Large intestine (tissue), 12 donors: Measurements from ENCODE around the gene TRAPPC4. TPM values are rescaled to one million over a fixed set of nuclear protein-coding genes. Genes with fewer than 3 reads are reported as not detected.
"Not testable (repeated sequence)": the region's sequence is repeated elsewhere in the genome, so short reads cannot be mapped to it uniquely, and the experiment has no call there.

ENCODE experiments used
- DNase-seq, 2 donors: peaks; one replicate each; pipeline versions ENCODE4 v3.0.0 to v3.0.0-alpha.2; 2013
- H3K27ac ChIP-seq: one replicate; pipeline ENCODE4 v1.5.1; 2013; ENCODE audit warnings: low read length
- H3K27me3 ChIP-seq: 2 replicates; pipeline ENCODE4 v1.6.1; 2013; ENCODE audit warnings: low read length; ENCODE audit not compliant: control insufficient read depth, insufficient read depth
- H3K36me3 ChIP-seq: 2 replicates; pipeline ENCODE4 v1.6.1; 2013; ENCODE audit warnings: low read length; ENCODE audit not compliant: control insufficient read depth, insufficient read depth
- H3K4me1 ChIP-seq: one replicate; pipeline ENCODE4 v1.6.1; 2013; ENCODE audit warnings: low read length; ENCODE audit not compliant: control insufficient read depth, insufficient read depth
- H3K4me3 ChIP-seq: one replicate; pipeline ENCODE4 v1.5.1; 2013; ENCODE audit warnings: low read length
- H3K9me3 ChIP-seq: one replicate; pipeline ENCODE4 v1.6.1; 2013; ENCODE audit warnings: mild to moderate bottlenecking, low read depth, low read length, moderate library complexity; ENCODE audit not compliant: control insufficient read depth
- WGBS: methylation state at CpG from one replicate; pipeline ENCODE4 v1.1.5; 2013; ENCODE audit warnings: low lambda C conversion rate; ENCODE audit not compliant: insufficient coverage; 5-methylcytosine and 5-hydroxymethylcytosine counted together
- long read RNA-seq, 11 donors: transcript quantifications; one replicate each; lab custom pipeline, GENCODE V29; 2026
- polyA plus RNA-seq: library from polyadenylated mRNA; unstranded; fragments of 120-200 nt; gene quantifications from one replicate; pipeline ENCODE4 v1.2.1, GENCODE V29; 2013

The TRAPPC4 gene, protein sequence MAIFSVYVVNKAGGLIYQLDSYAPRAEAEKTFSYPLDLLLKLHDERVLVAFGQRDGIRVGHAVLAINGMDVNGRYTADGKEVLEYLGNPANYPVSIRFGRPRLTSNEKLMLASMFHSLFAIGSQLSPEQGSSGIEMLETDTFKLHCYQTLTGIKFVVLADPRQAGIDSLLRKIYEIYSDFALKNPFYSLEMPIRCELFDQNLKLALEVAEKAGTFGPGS
- 87.9 TPM for polyA plus RNA-seq
- long read RNA-seq, donor 1, transcript TRAPPC4-214 (5 exons, 1,759 nt): major isoform, 25 of 33 reads
- long read RNA-seq, donor 1, partial matches to known transcripts: 0 of 33 reads
- long read RNA-seq, donor 1, other reads (novel, unspliced or antisense): 0 of 33 reads
- long read RNA-seq, donor 2, transcript TRAPPC4-204 (2 exons, 1,924 nt): minor isoform, 5 of 68 reads
- long read RNA-seq, donor 2, transcript TRAPPC4-214 (5 exons, 1,759 nt): major isoform, 52 of 68 reads
- long read RNA-seq, donor 2, transcript TRAPPC4-210 (4 exons, 1,135 nt): minor isoform, 5 of 68 reads
- long read RNA-seq, donor 2, partial matches to known transcripts: 0 of 68 reads
- long read RNA-seq, donor 2, other reads (novel, unspliced or antisense): 0 of 68 reads
- long read RNA-seq, donor 3: 0 reads
- long read RNA-seq, donor 4, transcript TRAPPC4-214 (5 exons, 1,759 nt): major isoform, 6 of 6 reads
- long read RNA-seq, donor 4, partial matches to known transcripts: 0 of 6 reads
- long read RNA-seq, donor 4, other reads (novel, unspliced or antisense): 0 of 6 reads
- long read RNA-seq, donor 5, transcript TRAPPC4-214 (5 exons, 1,759 nt): major isoform, 19 of 25 reads
- long read RNA-seq, donor 5, partial matches to known transcripts: 0 of 25 reads
- long read RNA-seq, donor 5, other reads (novel, unspliced or antisense): 0 of 25 reads
- long read RNA-seq, donor 6, transcript TRAPPC4-214 (5 exons, 1,759 nt): major isoform, 41 of 57 reads
- long read RNA-seq, donor 6, partial matches to known transcripts: 0 of 57 reads
- long read RNA-seq, donor 6, other reads (novel, unspliced or antisense): 0 of 57 reads
- long read RNA-seq, donor 7, transcript TRAPPC4-214 (5 exons, 1,759 nt): major isoform, 17 of 19 reads
- long read RNA-seq, donor 7, partial matches to known transcripts: 0 of 19 reads
- long read RNA-seq, donor 7, other reads (novel, unspliced or antisense): 0 of 19 reads
- long read RNA-seq, donor 8, transcript TRAPPC4-210 (4 exons, 1,135 nt): minor isoform, 6 of 320 reads
- long read RNA-seq, donor 8, transcript TRAPPC4-214 (5 exons, 1,759 nt): major isoform, 48 of 320 reads
- long read RNA-seq, donor 8, partial matches to known transcripts: 125 of 320 reads
- long read RNA-seq, donor 8, other reads (novel, unspliced or antisense): 129 of 320 reads
- long read RNA-seq, donor 9, transcript TRAPPC4-214 (5 exons, 1,759 nt): major isoform, 45 of 340 reads
- long read RNA-seq, donor 9, partial matches to known transcripts: 288 of 340 reads
- long read RNA-seq, donor 9, other reads (novel, unspliced or antisense): 0 of 340 reads
- long read RNA-seq, donor 10, transcript TRAPPC4-208 (2 exons, 569 nt): minor isoform, 5 of 80 reads
- long read RNA-seq, donor 10, transcript TRAPPC4-214 (5 exons, 1,759 nt): major isoform, 52 of 80 reads
- long read RNA-seq, donor 10, partial matches to known transcripts: 7 of 80 reads
- long read RNA-seq, donor 10, other reads (novel, unspliced or antisense): 0 of 80 reads
- long read RNA-seq, donor 11, transcript TRAPPC4-210 (4 exons, 1,135 nt): minor isoform, 5 of 45 reads
- long read RNA-seq, donor 11, transcript TRAPPC4-214 (5 exons, 1,759 nt): major isoform, 35 of 45 reads
- long read RNA-seq, donor 11, partial matches to known transcripts: 0 of 45 reads
- long read RNA-seq, donor 11, other reads (novel, unspliced or antisense): 0 of 45 reads

DNA sequence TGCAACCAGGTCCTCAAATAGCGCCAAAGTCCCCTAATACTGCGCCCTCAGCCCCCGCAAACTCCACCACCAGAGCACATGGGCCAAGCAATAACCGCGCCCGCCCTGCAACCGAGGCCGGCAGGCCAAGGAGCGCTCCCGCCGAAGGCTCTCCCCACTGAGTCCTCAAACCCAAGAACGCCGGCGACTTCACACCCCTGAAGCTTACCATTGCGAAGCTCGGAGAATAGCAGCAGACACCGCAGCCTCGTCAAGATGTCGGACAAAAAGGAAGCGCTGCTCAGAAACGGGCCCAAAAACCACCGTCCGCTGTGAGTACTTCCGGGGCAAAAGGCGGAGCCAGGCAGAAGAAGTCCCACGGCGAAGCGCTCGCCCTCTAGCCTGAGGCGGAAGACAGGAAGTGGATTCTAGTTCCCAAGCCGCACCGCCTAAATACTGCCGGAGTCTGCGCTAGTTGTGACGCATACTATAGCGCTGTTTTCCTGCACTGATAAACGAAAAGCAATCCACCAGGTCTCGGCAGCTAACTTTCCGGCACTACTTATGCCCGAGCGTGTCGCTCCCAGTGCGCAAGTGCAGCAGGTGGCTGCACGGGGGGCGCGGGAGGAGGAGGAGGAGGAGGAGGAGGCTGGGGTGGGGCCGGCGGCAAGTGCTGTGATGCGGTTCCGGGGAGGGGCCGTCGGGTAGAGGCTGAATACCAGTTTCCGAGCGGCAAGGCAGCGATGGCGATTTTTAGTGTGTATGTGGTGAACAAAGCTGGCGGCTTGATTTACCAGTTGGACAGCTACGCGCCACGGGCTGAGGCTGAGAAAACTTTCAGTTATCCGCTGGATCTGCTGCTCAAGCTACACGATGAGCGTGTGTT is at the start of gene TRAPPC4, which contains the start of gene RPS25:
TRAPPC4 (plus strand) TSS at position 693 of the 865 bp plus-strand sequence; CDS start at position 723, 30 bp downstream.
RPS25 (minus strand) TSS at position 270 of the 865 bp plus-strand sequence; CDS start at position 211, 59 bp downstream.
- peaks cover 44% of the 10 kb centered on the region for H3K4me1 ChIP-seq

DNA sequence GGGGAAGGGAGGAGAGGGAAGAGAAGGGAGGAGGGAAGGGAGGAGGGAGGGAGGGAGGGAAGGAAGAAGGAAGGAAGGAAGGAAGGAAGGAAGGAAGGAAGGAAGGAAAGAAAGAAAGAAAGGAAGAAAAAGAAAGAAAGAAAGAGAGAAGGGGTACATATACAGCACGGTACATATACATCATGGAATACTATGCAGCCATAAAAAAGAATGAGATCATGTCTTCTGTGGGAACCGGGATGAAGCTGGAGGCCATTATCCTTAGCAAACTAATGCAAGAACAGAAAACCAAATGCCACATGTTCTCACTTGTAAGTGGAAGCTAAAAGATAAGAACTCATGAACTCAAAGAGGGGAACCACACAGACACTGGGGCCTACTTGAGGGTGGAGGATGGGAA is 49.1 kb upstream of the TRAPPC4 start:
- WGBS: no CpG with 5 or more reads among the region's 2 CpGs
- not testable (repeated sequence) for DNase-seq, H3K27ac ChIP-seq, H3K4me1 ChIP-seq, H3K36me3 ChIP-seq, H3K4me3 ChIP-seq, H3K9me3 ChIP-seq
- H3K27me3 ChIP-seq: peaks cover 11% of the 10 kb centered on the region

More for the DNA sequence above, at the start of gene TRAPPC4, which contains the start of gene RPS25:
- Histone ChIP-seq H3K9me3 (no peaks in the 10 kb centered on the region), H3K27ac (peak within 1 kb of the TSS; percentile 97), H3K4me3 (peak within 1 kb of the TSS; percentile 91), H3K27me3 (no peaks in the 10 kb centered on the region), H3K36me3 (peaks cover 42% of the 10 kb centered on the region)
- peak; percentile 96 to 99 for DNase-seq
- WGBS: no CpG with 5 or more reads among the region's 63 CpGs

DNA sequence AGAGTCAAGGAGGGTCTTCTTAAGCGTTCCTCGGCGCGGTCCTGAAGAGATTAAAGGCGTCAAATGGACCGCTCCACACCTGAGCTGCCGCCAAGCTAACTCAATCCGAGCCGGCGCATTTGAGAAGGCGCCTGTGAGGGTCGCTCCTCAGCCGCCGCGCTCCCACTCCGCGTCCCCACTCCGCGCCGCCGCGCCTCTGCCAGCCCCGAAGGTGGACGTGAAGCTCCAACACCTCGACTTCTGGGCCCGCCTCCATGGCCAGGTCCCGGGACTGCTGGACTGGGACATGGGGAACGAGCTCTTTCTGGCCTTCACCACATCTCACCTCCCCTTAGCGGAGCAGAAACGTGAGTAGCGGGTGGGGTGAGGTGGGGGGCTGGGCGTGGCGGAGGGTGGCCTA is 46.9 kb upstream of the TRAPPC4 start, which contains the start of gene FOXR1:
FOXR1 (plus strand) TSS at position 116 of the 400 bp plus-strand sequence; CDS start at position 287, 171 bp downstream.
- no CpG with 5 or more reads among the region's 33 CpGs for WGBS
- no peak for DNase-seq
- Histone ChIP-seq H3K4me1 (no peaks in the 10 kb centered on the region), H3K4me3 (no peak within 1 kb of the TSS), H3K36me3 (no peaks in the 10 kb centered on the region), H3K27me3 (peaks cover 11% of the 10 kb centered on the region), H3K9me3 (peaks cover 3% of the 10 kb centered on the region), H3K27ac (no peak within 1 kb of the TSS)

DNA sequence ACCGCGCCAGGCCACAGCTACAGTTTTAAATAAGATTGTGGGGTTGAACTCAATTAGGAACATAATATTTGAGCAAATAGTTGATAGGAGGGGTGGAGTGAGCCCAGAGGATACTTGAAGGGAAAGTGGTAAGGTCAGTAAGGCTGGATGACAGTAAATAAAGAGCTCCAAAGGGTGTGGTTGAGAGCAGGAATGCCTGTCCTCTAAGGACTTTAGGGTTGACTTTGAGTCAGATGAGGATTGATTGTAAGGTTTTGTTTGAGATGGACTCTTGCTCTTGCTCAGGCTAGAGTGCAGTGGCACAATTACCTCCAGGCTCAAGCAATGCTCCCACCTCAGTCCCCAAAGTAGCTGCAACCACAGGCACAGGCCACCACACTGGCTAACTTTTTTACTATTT is 44.6 kb upstream of the TRAPPC4 start:
- no peaks in the 10 kb centered on the region for H3K36me3 ChIP-seq
- peaks cover 11% of the 10 kb centered on the region for H3K27me3 ChIP-seq
- H3K27ac ChIP-seq: no peak overlapping the region
- peaks cover under 1% of the 10 kb centered on the region for H3K4me1 ChIP-seq
- H3K4me3 ChIP-seq: no peak overlapping the region
- no CpG with 5 or more reads among the region's 2 CpGs for WGBS
- no peak for DNase-seq
- peaks cover 3% of the 10 kb centered on the region for H3K9me3 ChIP-seq

DNA sequence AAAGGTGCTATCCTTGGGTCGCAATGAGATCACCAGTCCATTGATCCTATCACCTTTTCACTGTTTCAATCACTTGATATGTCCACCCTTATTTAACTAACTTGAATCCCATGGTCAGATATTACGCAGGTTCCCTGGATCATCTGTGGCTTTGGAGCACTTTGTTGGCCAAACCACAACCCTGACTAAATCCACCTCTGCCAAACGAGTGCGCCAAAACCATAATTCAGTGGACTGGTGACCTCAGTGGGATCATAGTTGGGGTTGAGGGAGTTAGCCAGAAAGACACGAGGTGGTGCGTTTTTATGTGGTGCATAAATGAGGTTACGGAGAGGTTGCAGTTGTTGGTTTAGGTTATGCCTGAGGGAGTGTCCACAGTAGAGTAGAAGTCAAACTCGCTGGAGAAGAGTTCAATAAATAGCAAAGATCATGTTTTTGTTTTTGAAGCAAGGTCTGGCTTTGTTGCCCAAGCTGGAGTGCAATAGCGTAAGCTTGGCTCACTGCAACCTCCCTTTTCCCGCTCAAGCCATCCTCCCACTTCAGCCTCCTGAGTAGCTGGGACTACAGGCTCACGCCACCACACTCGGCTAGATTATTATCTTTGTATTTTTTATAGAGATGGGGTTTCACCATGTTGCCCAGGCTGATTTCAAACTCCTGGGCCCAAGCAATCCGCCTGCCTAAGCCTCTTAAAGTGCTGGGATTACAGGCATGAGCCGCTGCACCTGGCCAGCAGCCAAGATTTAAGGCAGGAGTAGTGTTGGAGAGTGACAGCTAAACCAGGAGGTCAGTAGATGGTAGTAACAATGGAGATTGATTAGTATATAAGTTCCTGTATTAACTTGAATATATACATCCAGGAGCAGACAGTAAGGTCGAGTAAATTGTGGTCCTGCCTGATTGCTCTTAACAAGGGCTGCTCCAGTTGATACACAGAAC is 42.5 kb upstream of the TRAPPC4 start:
- Histone ChIP-seq H3K27ac (no peak overlapping the region), H3K9me3 (peaks cover 3% of the 10 kb centered on the region), H3K36me3 (no peaks in the 10 kb centered on the region), H3K4me3 (no peak overlapping the region), H3K27me3 (peaks cover 7% of the 10 kb centered on the region), H3K4me1 (peaks cover 18% of the 10 kb centered on the region)
- no CpG with 5 or more reads among the region's 15 CpGs for WGBS
- no peak for DNase-seq

DNA sequence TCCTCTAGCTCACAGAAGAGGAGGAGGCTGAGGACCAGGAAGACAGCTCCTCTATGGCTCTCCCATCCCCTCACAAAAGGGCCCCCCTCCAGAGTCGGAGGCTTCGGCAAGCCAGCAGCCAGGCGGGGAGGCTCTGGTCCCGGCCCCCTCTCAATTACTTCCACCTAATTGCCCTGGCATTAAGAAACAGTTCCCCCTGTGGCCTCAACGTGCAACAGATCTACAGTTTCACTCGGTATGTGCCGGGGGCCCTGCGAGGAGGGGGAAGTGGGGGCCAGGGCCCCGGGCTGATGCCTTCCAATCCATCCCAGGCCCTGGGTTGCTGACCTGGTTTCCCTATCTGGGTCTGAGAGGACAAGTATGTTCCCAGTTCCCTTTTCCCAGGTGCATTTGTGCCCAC is 39.1 kb upstream of the TRAPPC4 start:
- no peaks in the 10 kb centered on the region for H3K9me3 ChIP-seq
- WGBS: no CpG with 5 or more reads among the region's 9 CpGs
- no peak overlapping the region for H3K27ac ChIP-seq
- H3K27me3 ChIP-seq: no peaks in the 10 kb centered on the region
- DNase-seq: peak in 1 of 2 donors; percentile 19
- no peak overlapping the region for H3K4me3 ChIP-seq
- H3K4me1 ChIP-seq: peaks cover 18% of the 10 kb centered on the region
- no peaks in the 10 kb centered on the region for H3K36me3 ChIP-seq

DNA sequence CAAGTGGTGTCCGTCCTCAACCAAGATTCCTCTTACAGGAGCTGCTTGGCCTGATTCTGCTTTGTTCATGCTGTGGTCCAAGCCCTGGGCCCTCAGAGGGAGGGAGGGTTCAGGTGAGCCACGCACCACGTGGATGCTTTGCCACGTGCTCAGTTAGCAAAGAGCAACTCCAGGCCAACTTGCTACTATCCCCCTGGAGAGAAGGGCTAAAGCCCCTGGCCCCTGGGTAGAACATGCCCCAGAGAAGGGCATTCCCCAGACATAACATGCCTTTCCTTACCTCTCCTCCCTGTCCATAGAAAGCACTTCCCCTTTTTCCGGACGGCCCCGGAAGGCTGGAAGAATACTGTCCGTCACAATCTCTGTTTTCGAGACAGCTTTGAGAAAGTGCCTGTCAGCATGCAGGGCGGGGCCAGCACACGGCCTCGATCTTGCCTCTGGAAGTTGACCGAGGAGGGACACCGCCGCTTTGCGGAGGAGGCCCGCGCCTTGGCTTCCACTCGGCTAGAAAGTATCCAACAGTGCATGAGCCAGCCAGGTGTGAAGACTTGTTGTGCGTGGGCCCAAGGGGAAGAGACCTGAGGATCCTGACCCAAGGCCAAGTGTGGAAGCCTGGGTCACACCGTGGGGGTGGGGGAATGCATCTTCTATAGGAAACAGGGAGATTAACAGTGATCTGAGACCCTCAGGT is 38.2 kb upstream of the TRAPPC4 start:
- H3K4me1 ChIP-seq: peaks cover 18% of the 10 kb centered on the region
- WGBS: 0% methylated on average over 1 of the region's 21 CpGs
- no peaks in the 10 kb centered on the region for H3K27me3 ChIP-seq
- H3K4me3 ChIP-seq: no peak overlapping the region
- peak; percentile 56 to 80 for DNase-seq
- H3K9me3 ChIP-seq: no peaks in the 10 kb centered on the region
- H3K27ac ChIP-seq: peak overlapping the region; percentile 60
- no peaks in the 10 kb centered on the region for H3K36me3 ChIP-seq
